Measurements from ENCODE around the gene EMX2. TPM values are rescaled to one million over a fixed set of nuclear protein-coding genes. Genes with fewer than 3 reads are reported as not detected.

The EMX2 gene
- total RNA-seq, 1 experiment from 2014 or later: not detected

DNA sequence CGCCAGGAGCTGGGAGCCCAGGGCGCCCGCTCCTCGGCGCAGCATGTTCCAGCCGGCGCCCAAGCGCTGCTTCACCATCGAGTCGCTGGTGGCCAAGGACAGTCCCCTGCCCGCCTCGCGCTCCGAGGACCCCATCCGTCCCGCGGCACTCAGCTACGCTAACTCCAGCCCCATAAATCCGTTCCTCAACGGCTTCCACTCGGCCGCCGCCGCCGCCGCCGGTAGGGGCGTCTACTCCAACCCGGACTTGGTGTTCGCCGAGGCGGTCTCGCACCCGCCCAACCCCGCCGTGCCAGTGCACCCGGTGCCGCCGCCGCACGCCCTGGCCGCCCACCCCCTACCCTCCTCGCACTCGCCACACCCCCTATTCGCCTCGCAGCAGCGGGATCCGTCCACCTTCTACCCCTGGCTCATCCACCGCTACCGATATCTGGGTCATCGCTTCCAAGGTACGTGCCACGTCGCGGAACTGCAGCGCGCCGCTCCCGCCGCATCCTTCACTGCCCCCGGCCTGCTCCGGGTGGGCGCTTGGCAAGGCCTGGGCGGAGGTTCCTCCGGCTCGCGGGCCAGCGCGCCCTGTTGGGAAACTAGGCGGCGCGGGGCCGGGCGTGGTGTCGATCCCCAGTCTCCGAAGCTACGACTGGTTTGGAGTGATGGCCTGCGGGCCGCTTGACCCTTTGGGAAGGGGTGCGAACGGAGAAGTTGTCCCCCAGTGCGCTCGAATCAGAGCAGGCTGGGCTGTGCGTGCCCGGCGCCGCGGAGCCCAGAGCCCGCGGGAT is 868 bp downstream of the EMX2 start (continued):
- no peak for TF ChIP-seq ZBTB33 (IDR thresholded peaks at IDR 0.05; ENCODE audit: extremely low read depth, insufficient replicate concordance, low read length)

DNA sequence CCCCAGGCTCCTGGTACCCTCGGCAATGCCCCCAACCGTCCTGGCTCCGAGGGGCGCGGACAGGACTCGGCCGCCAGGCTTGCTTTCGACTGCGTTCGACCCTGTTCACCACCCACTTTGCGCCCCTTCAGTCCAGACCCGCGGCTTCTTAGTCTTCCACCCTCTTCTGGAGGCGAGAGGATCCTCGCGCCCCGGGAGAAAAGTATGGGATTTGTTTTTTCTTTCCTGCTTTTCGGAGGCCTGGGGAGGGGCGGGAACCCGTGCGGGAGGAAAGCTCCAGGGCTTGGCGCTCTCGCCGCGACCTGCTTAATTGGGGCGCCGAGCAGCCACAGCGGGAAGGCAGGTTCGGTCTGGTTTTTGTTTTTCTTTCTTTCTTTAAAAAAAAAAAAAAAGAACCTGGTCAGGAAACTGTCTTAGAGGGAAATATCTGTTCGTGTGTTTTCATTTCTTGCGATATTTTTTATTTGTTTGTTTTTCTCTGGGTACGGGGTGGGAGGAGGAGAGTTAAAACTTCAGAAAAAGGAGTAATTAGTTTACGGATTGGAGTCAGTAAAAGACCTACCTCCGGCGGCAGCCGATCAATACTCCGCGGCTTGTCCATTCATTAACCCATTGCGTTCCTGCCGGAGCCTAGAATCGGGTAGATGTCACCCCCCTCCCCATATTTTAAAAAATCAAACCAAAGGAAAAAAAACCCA is 1.6 kb downstream of the EMX2 start:
- Histone ChIP-seq H3K4me1 (ENCODE audit: control insufficient read depth in 1 of 2, insufficient read depth in 2 of 2, low read length in 2 of 2) (no peaks in the 10 kb centered on the region), H2AFZ (ENCODE audit: low read depth, low read length, poor library complexity, severe bottlenecking) (no peak overlapping the region), H3K9me3 (ENCODE audit: control insufficient read depth in 1 of 2, insufficient read depth in 1 of 2, low read depth in 1 of 2, low read length in 2 of 2) (no peaks in the 10 kb centered on the region), H3K27me3 (ENCODE audit: insufficient read depth, low read length) (peaks cover 5% of the 10 kb centered on the region; the same call in 1 of the 2 replicates), H3K9me2 (ENCODE audit: insufficient read depth) (no peaks in the 10 kb centered on the region), H3K4me3 (replicated peaks in 1 of 2; ENCODE audit: low read depth in 1 of 2, low read length in 2 of 2) (no peak overlapping the region), H3K27ac (ENCODE audit: low read depth, low read length) (no peak overlapping the region), H4K20me1 (ENCODE audit: insufficient read depth) (no peaks in the 10 kb centered on the region), H3K4me2 (ENCODE audit: low read length) (no peak overlapping the region), H3K36me3 (ENCODE audit: control insufficient read depth in 1 of 2, insufficient read depth in 2 of 2, low read length in 2 of 2) (no peaks in the 10 kb centered on the region), H3K9ac (ENCODE audit: low read length) (no peak overlapping the region), H3K79me2 (ENCODE audit: insufficient read depth, low read length) (no peaks in the 10 kb centered on the region)
- DNase-seq (ENCODE audit: low read depth, low spot score) (no peak), ATAC-seq (no peak)
- POLR2A ChIA-PET: no interaction called here
- CTCF ChIA-PET: no interaction called here
- intact Hi-C loops (cut with micrococcal nuclease): no loop called here
- TF ChIP-seq TCF7L2 (IDR thresholded peaks at IDR 0.05; ENCODE audit: borderline replicate concordance, extremely low read depth, insufficient read depth, insufficient read length): no peak
- TF ChIP-seq, protein P1, sequence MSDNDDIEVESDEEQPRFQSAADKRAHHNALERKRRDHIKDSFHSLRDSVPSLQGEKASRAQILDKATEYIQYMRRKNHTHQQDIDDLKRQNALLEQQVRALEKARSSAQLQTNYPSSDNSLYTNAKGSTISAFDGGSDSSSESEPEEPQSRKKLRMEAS (IDR thresholded peaks at IDR 0.05): no peak
- no peak for TF ChIP-seq EZH2 (IDR thresholded peaks at IDR 0.05)
- TF ChIP-seq ZBTB33 (IDR thresholded peaks at IDR 0.05; ENCODE audit: extremely low read depth, insufficient replicate concordance, low read length): no peak
- BruUV-seq (replicated peaks): no TSS peak
- RAD21 ChIA-PET (ENCODE audit: low non-redundant PET in 1 of 2, low total read pairs in 2 of 2, uncharacterized antibody in 2 of 2, unreplicated experiment in 2 of 2): no interaction called here
